Type B pancreatic cell (in vitro differentiated cells): ENCODE results near the gene TCF15. TPM values are rescaled to one million over a fixed set of nuclear protein-coding genes. Genes with fewer than 3 reads are reported as not detected.

Experiments used
- DNase-seq: peaks from one replicate; pipeline ENCODE4 v3.0.0; 2021; ENCODE audit warnings: mixed read lengths; ENCODE audit not compliant: unreplicated experiment; ENCODE audit errors: extremely low spot score
- H3K27ac Mint-ChIP-seq: 2 replicates; pipeline ENCODE4 v1.8.0; 2021; ENCODE audit warnings: mild to moderate bottlenecking, mixed read lengths
- H3K27me3 Mint-ChIP-seq: 2 replicates; pipeline ENCODE4 v1.8.0; 2021; ENCODE audit warnings: mixed read lengths
- H3K36me3 Mint-ChIP-seq: 2 replicates; pipeline ENCODE4 v1.8.0; 2021; ENCODE audit warnings: mixed read lengths
- H3K4me1 Mint-ChIP-seq: one replicate; pipeline ENCODE4 v1.8.0; 2021; ENCODE audit warnings: mixed read lengths; ENCODE audit not compliant: unreplicated experiment
- H3K4me3 Mint-ChIP-seq: 2 replicates; pipeline ENCODE4 v1.8.0; 2021; ENCODE audit warnings: mild to moderate bottlenecking, mixed read lengths
- H3K9me3 Mint-ChIP-seq: 2 replicates; pipeline ENCODE4 v1.8.0; 2021; ENCODE audit warnings: mixed read lengths
- CTCF ChIP-seq: fragments of 200-600 bp; sonication (generic); conservative IDR thresholded peaks from 2 replicates; pipeline ENCODE4 v1.5.0; 2021; ENCODE audit warnings: antibody characterized with exemption, mild to moderate bottlenecking
- total RNA-seq: library from RNA; stranded (reverse); gene quantifications from 2 replicates; pipeline ENCODE4 v1.2.1, GENCODE V29; 2021; ENCODE audit warnings: low replicate concordance

Gene TCF15
- total RNA-seq, 1 donor from 2014 or later: 0.94 TPM

- Mint-ChIP-seq H3K36me3 (peaks cover 7% of the 10 kb centered on the region), H3K27me3 (peaks cover 33% of the 10 kb centered on the region), H3K4me1 (peaks cover 27% of the 10 kb centered on the region), H3K4me3 (peak overlapping the region; percentile 84), H3K27ac (peak overlapping the region; percentile 61), H3K9me3 (no peaks in the 10 kb centered on the region)
- peak; percentile 13 for TF ChIP-seq CTCF
- DNase-seq: no peak
Measured at GRCh38 chr20:653590-654416, 43.7 kb upstream of the TCF15 start.

GRCh38 chr20:653110-653589 lies 43.0 kb upstream of the TCF15 start, which contains the start of gene SRXN1:
Gene SRXN1 (minus strand): TSS chr20:653200. CDS start chr20:653185, 15 bp downstream.
- DNase-seq: peak; percentile 92
- Mint-ChIP-seq H3K4me1 (peaks cover 23% of the 10 kb centered on the region), H3K27me3 (peaks cover 27% of the 10 kb centered on the region), H3K9me3 (no peaks in the 10 kb centered on the region), H3K4me3 (peak within 1 kb of the TSS; percentile 84), H3K36me3 (peaks cover 9% of the 10 kb centered on the region), H3K27ac (peak within 1 kb of the TSS; percentile 65)
- peak; percentile 79 for TF ChIP-seq CTCF

GRCh38 chr20:652615-653109 lies 42.6 kb upstream of the TCF15 start:
- H3K27me3 Mint-ChIP-seq: peaks cover 22% of the 10 kb centered on the region
- H3K36me3 Mint-ChIP-seq: peaks cover 14% of the 10 kb centered on the region
- H3K4me3 Mint-ChIP-seq: peak overlapping the region; percentile 80
- no peak for TF ChIP-seq CTCF
- no peaks in the 10 kb centered on the region for H3K9me3 Mint-ChIP-seq
- peak overlapping the region; percentile 65 for H3K27ac Mint-ChIP-seq
- H3K4me1 Mint-ChIP-seq: peaks cover 23% of the 10 kb centered on the region
- DNase-seq: no peak

GRCh38 chr20:651713-652614 lies 41.9 kb upstream of the TCF15 start:
- peak overlapping the region; percentile 65 for H3K27ac Mint-ChIP-seq
- H3K36me3 Mint-ChIP-seq: peaks cover 14% of the 10 kb centered on the region
- peaks cover 23% of the 10 kb centered on the region for H3K4me1 Mint-ChIP-seq
- peak overlapping the region; percentile 80 for H3K4me3 Mint-ChIP-seq
- H3K27me3 Mint-ChIP-seq: peaks cover 19% of the 10 kb centered on the region
- TF ChIP-seq CTCF: no peak
- no peaks in the 10 kb centered on the region for H3K9me3 Mint-ChIP-seq
- no peak for DNase-seq

- Mint-ChIP-seq H3K4me3 (peak overlapping the region; percentile 80), H3K4me1 (peaks cover 26% of the 10 kb centered on the region), H3K27me3 (peaks cover 12% of the 10 kb centered on the region), H3K36me3 (peaks cover 14% of the 10 kb centered on the region), H3K9me3 (no peaks in the 10 kb centered on the region), H3K27ac (peak overlapping the region; percentile 32)
- DNase-seq: no peak
- peak; percentile 52 for TF ChIP-seq CTCF
Measured at GRCh38 chr20:650954-651353, 40.8 kb upstream of the TCF15 start.
